PC-9 (cell line): ENCODE data around the gene UCN3.

Experiments
- CTCF ChIP-seq: fragments of 200-600 bp; sonication (generic); conservative IDR thresholded peaks from 2 replicates; pipeline ENCODE4 v1.6.1; 2017; ENCODE audit warnings: mixed run types, antibody characterized with exemption, mild to moderate bottlenecking, moderate library complexity
- EZH2 ChIP-seq: fragments of 200-600 bp; sonication (generic); IDR thresholded peaks from 2 replicates; pipeline ENCODE4 v1.8.0; 2017; ENCODE audit warnings: antibody characterized with exemption, low read depth

GRCh38 chr10:5364890-5365338 lies at the start of gene UCN3:
- TF ChIP-seq CTCF (no peak), EZH2 (no peak)
